Tibial nerve (tissue), 4 donors: Measurements from ENCODE around the gene CSN3.

Experiments
- EP300 ChIP-seq, 2 donors: sonication (generic); formaldehyde crosslinking; IDR thresholded peaks; one replicate each; pipeline ENCODE4 v1.6.1; 2017; ENCODE audit warnings: antibody characterized with exemption in 2 of 2, mild to moderate bottlenecking in 1 of 2
- POLR2A ChIP-seq, 2 donors: fragments of 450-650 bp; IDR thresholded peaks; one replicate each; pipeline ENCODE4 v1.6.1; 2017; ENCODE audit warnings: antibody characterized with exemption in 2 of 2, mild to moderate bottlenecking in 2 of 2, moderate library complexity in 2 of 2
- TF ChIP-seq, protein P1 (sequence below), 5 experiments: fragments of 200-600 bp in 3 of 5; fragments of 450-650 bp in 2 of 5; sonication (generic) in 3 of 5; IDR thresholded peaks; one replicate each; pipeline ENCODE4 v1.5.1; 2016 to 2019; ENCODE audit warnings: antibody characterized with exemption in 5 of 5, mild to moderate bottlenecking in 3 of 5, moderate library complexity in 2 of 5

DNA sequence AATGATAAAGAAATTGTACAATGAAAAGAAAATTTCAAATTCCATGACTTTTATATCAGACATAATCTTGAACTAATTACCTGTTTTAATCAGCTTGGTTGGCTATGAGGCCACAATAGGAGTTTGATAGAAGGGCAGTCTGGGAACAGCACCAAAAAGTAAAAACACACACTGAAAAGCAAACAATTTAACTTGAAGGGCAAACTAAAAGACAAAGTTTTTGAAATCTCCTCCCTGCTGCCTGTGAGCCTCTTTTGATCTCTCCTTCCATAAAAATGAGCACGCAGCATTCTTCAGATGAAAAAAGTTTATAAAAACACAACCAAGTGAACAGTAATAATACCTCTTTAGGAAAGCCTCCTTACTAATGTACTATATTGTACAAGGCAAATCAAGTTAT, 38.8 kb upstream of the CSN3 start:
- TF ChIP-seq, protein P1, sequence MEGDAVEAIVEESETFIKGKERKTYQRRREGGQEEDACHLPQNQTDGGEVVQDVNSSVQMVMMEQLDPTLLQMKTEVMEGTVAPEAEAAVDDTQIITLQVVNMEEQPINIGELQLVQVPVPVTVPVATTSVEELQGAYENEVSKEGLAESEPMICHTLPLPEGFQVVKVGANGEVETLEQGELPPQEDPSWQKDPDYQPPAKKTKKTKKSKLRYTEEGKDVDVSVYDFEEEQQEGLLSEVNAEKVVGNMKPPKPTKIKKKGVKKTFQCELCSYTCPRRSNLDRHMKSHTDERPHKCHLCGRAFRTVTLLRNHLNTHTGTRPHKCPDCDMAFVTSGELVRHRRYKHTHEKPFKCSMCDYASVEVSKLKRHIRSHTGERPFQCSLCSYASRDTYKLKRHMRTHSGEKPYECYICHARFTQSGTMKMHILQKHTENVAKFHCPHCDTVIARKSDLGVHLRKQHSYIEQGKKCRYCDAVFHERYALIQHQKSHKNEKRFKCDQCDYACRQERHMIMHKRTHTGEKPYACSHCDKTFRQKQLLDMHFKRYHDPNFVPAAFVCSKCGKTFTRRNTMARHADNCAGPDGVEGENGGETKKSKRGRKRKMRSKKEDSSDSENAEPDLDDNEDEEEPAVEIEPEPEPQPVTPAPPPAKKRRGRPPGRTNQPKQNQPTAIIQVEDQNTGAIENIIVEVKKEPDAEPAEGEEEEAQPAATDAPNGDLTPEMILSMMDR (IDR thresholded peaks at IDR 0.05) = no peak
- TF ChIP-seq POLR2A (IDR thresholded peaks at IDR 0.05) (no peak), EP300 (IDR thresholded peaks at IDR 0.05) (no peak)
